A172 (cell line): ENCODE data around the gene NRAS. TPM values are rescaled to one million over a fixed set of nuclear protein-coding genes. Genes with fewer than 3 reads are reported as not detected.

Experiments
- DNase-seq: peaks from one replicate; pipeline ENCODE4 v3.0.0-alpha.2; 2015; ENCODE audit warnings: low spot score
- total RNA-seq: library from RNA; depleted of rRNA; stranded (reverse); fragments of >200 nt; shearing (Covaris generic); gene quantifications from 2 replicates; pipeline ENCODE4 v1.2.3, GENCODE V29; 2014

Gene NRAS
- total RNA-seq, 1 experiment from 2014 or later: 160 TPM

GRCh38 chr1:114728553-114728952 lies 12.0 kb upstream of the NRAS start:
- no peak for DNase-seq

GRCh38 chr1:114725230-114725629 lies 8.7 kb upstream of the NRAS start:
- DNase-seq: no peak

- no peak for DNase-seq
These were observed 7.3 kb upstream of the NRAS start for GRCh38 chr1:114723915-114724314.

GRCh38 chr1:114723457-114723856 lies 6.9 kb upstream of the NRAS start:
- no peak for DNase-seq

- DNase-seq: no peak
These were observed 3.9 kb upstream of the NRAS start for GRCh38 chr1:114720492-114720891.

- peak; percentile 15 for DNase-seq
These were observed 2.8 kb upstream of the NRAS start for GRCh38 chr1:114719424-114719787.

- DNase-seq: peak; percentile 24
These were observed 2.3 kb upstream of the NRAS start for GRCh38 chr1:114718661-114719423.

- no peak for DNase-seq
These were observed 643 bp downstream of the NRAS start for GRCh38 chr1:114715952-114716303.

- DNase-seq: no peak
These were observed 3.6 kb downstream of the NRAS start for GRCh38 chr1:114712977-114713376.

GRCh38 chr1:114710360-114710759 lies 6.2 kb downstream of the NRAS start:
- no peak for DNase-seq

GRCh38 chr1:114707604-114708003 lies 9.0 kb downstream of the NRAS start:
- DNase-seq: no peak

- DNase-seq: no peak
These were observed 13.3 kb downstream of the NRAS start for GRCh38 chr1:114703242-114703641.

GRCh38 chr1:114702737-114703136 lies 13.8 kb downstream of the NRAS start:
- DNase-seq: no peak

GRCh38 chr1:114701931-114702330 lies 14.6 kb downstream of the NRAS start:
- DNase-seq: no peak

- no peak for DNase-seq
These were observed 16.5 kb downstream of the NRAS start for GRCh38 chr1:114700036-114700600.

GRCh38 chr1:114696810-114697209 lies 19.8 kb downstream of the NRAS start:
- no peak for DNase-seq

GRCh38 chr1:114695430-114696058 lies 21.0 kb downstream of the NRAS start, which contains the start of gene AMPD1:
Gene AMPD1, minus strand, starts transcription at chr1:114695546. Its CDS starts 75 bp downstream, at chr1:114695471.
- DNase-seq: peak; percentile 9

- DNase-seq: no peak
These were observed 21.8 kb downstream of the NRAS start for GRCh38 chr1:114694540-114695310.

- no peak for DNase-seq
These were observed 23.6 kb downstream of the NRAS start for GRCh38 chr1:114692947-114693346.

GRCh38 chr1:114691061-114691460 lies 25.5 kb downstream of the NRAS start:
- no peak for DNase-seq

GRCh38 chr1:114690148-114690547 lies 26.4 kb downstream of the NRAS start:
- DNase-seq: no peak

- no peak for DNase-seq
These were observed 28.0 kb downstream of the NRAS start for GRCh38 chr1:114688526-114688925.
